Suprapubic skin (tissue), 3 donors: Measurements from ENCODE around the gene TTI1.

ENCODE experiments used
- CTCF ChIP-seq, 2 donors: fragments of 200-600 bp in 1 of 2; fragments of 450-650 bp in 1 of 2; sonication (generic) in 1 of 2; IDR thresholded peaks; one replicate each; pipeline ENCODE4 v1.5.1; 2016 to 2019; ENCODE audit warnings: antibody characterized with exemption in 2 of 2, mild to moderate bottlenecking in 1 of 2, moderate library complexity in 1 of 2
- EP300 ChIP-seq: sonication (generic); formaldehyde crosslinking; IDR thresholded peaks from one replicate; pipeline ENCODE4 v1.6.1; 2017; ENCODE audit warnings: antibody characterized with exemption

GRCh38 chr20:38055294-38055693, 22.0 kb upstream of the TTI1 start:
- TF ChIP-seq CTCF (IDR thresholded peaks at IDR 0.05) (no peak), EP300 (no peak)
